GM23338 (cell line): Measurements from ENCODE around the gene FBXO31. TPM values are rescaled to one million over a fixed set of nuclear protein-coding genes. Genes with fewer than 3 reads are reported as not detected.

Experiments
- ATAC-seq: fragments of 200-7000 bp; cut with Tn5 transposase; 3 replicates; pipeline ENCODE4 v1.9.1; 2020
- DNase-seq: peaks from one replicate; pipeline ENCODE4 v3.0.0-alpha.2; 2015; ENCODE audit warnings: low spot score
- H2AFZ ChIP-seq: fragments of 200-600 bp; sonication (generic); 2 replicates; pipeline ENCODE4 v1.8.0; 2016; ENCODE audit warnings: antibody characterized with exemption, mild to moderate bottlenecking, moderate library complexity
- H3F3A ChIP-seq: fragments of 200-600 bp; sonication (generic); replicated peaks from 2 replicates; pipeline ENCODE4 v1.8.0; 2017; ENCODE audit warnings: antibody characterized with exemption, mixed run types, low read depth
- H3K27ac ChIP-seq: fragments of 200-600 bp; sonication (generic); 2 replicates; pipeline ENCODE4 v1.6.1; 2016; ENCODE audit warnings: low read depth
- H3K27me3 ChIP-seq: fragments of 200-600 bp; sonication (generic); 2 replicates; pipeline ENCODE4 v1.8.0; 2016; ENCODE audit warnings: mild to moderate bottlenecking, mixed run types, moderate library complexity; ENCODE audit not compliant: insufficient read depth
- H3K36me3 ChIP-seq: fragments of 200-600 bp; sonication (generic); 2 replicates; pipeline ENCODE4 v1.8.0; 2016; ENCODE audit warnings: mild to moderate bottlenecking; ENCODE audit not compliant: insufficient read depth
- H3K4me1 ChIP-seq: fragments of 200-600 bp; sonication (generic); 2 replicates; pipeline ENCODE4 v1.8.0; 2016; ENCODE audit warnings: mild to moderate bottlenecking, moderate library complexity; ENCODE audit not compliant: insufficient read depth
- H3K4me2 ChIP-seq: fragments of 200-600 bp; sonication (generic); 2 replicates; pipeline ENCODE4 v1.7.1; 2017; ENCODE audit warnings: mixed run types
- H3K4me3 ChIP-seq: fragments of 200-600 bp; sonication (generic); 2 replicates; pipeline ENCODE4 v1.6.1; 2016; ENCODE audit warnings: mixed run types
- H3K79me2 ChIP-seq: fragments of 200-600 bp; sonication (generic); replicated peaks from 2 replicates; pipeline ENCODE4 v1.8.0; 2017; ENCODE audit warnings: mild to moderate bottlenecking; ENCODE audit not compliant: insufficient read depth
- H3K9me2 ChIP-seq: fragments of 200-600 bp; sonication (generic); 2 replicates; pipeline ENCODE4 v1.8.0; 2017; ENCODE audit not compliant: insufficient read depth
- H4K20me1 ChIP-seq: fragments of 200-600 bp; sonication (generic); replicated peaks from 2 replicates; pipeline ENCODE4 v1.8.0; 2017; ENCODE audit warnings: mild to moderate bottlenecking; ENCODE audit not compliant: insufficient read depth
- H3K27ac Mint-ChIP-seq: 2 replicates; pipeline ENCODE4 v1.8.0; 2020; ENCODE audit warnings: inconsistent platforms, mild to moderate bottlenecking, moderate library complexity, mixed read lengths
- H3K27me3 Mint-ChIP-seq: 3 replicates; pipeline ENCODE4 v1.8.0; 2022; ENCODE audit warnings: low read depth, mild to moderate bottlenecking, moderate library complexity, mixed read lengths, inconsistent platforms; ENCODE audit not compliant: insufficient read depth, poor library complexity
- H3K36me3 Mint-ChIP-seq: 3 replicates; pipeline ENCODE4 v1.8.0; 2021; ENCODE audit warnings: low read depth, mild to moderate bottlenecking, inconsistent platforms, moderate library complexity, mixed read lengths
- H3K4me1 Mint-ChIP-seq: 3 replicates; pipeline ENCODE4 v1.8.0; 2020; ENCODE audit warnings: mild to moderate bottlenecking, inconsistent platforms, mixed read lengths
- H3K4me3 Mint-ChIP-seq: 3 replicates; pipeline ENCODE4 v1.8.0; 2021; ENCODE audit warnings: moderate library complexity, mild to moderate bottlenecking, inconsistent platforms, mixed read lengths
- H3K9me3 Mint-ChIP-seq: 3 replicates; pipeline ENCODE4 v1.8.0; 2020; ENCODE audit warnings: moderate library complexity, mild to moderate bottlenecking, inconsistent platforms, mixed read lengths
- CREB1 ChIP-seq: fragments of 250-450 bp; sonication (Bioruptor Pico); IDR thresholded peaks from 2 replicates; pipeline ENCODE4 v1.5.0; 2020; ENCODE audit warnings: low read depth, mild to moderate bottlenecking, moderate library complexity
- EZH2 ChIP-seq: fragments of 200-600 bp; sonication (generic); IDR thresholded peaks from one replicate; pipeline ENCODE4 v1.8.0; 2017; ENCODE audit warnings: antibody characterized with exemption, mild to moderate bottlenecking, low read depth; ENCODE audit not compliant: unreplicated experiment
- EZH2phosphoT487 ChIP-seq: fragments of 200-600 bp; sonication (generic); IDR thresholded peaks from one replicate; pipeline ENCODE4 v1.8.1; 2018; ENCODE audit warnings: antibody characterized with exemption; ENCODE audit not compliant: unreplicated experiment
- JUNB ChIP-seq: IDR thresholded peaks from one replicate; pipeline ENCODE4 v1.6.1; 2016; ENCODE audit warnings: antibody characterized with exemption; ENCODE audit not compliant: unreplicated experiment
- NANOG ChIP-seq: IDR thresholded peaks from 2 replicates; pipeline ENCODE4 v1.6.1; 2016; ENCODE audit warnings: antibody characterized with exemption, borderline replicate concordance
- POLR2AphosphoS5 ChIP-seq: IDR thresholded peaks from 2 replicates; pipeline ENCODE4 v1.6.1; 2016; ENCODE audit warnings: antibody characterized with exemption, low read depth
- STAT1 ChIP-seq: IDR thresholded peaks from one replicate; pipeline ENCODE4 v1.6.1; 2016; ENCODE audit warnings: antibody characterized with exemption; ENCODE audit not compliant: unreplicated experiment
- ZNF114 ChIP-seq: fragments of 250-450 bp; sonication (Bioruptor Pico); IDR thresholded peaks from 2 replicates; pipeline ENCODE4 v1.5.0; 2020; ENCODE audit warnings: mild to moderate bottlenecking, moderate library complexity
- ZNF331 ChIP-seq: fragments of 250-450 bp; sonication (Bioruptor Pico); IDR thresholded peaks from 2 replicates; pipeline ENCODE4 v1.5.0; 2020; ENCODE audit warnings: low read depth, mild to moderate bottlenecking, moderate library complexity
- ZNF462 ChIP-seq: fragments of 250-450 bp; sonication (Bioruptor Pico); IDR thresholded peaks from 2 replicates; pipeline ENCODE4 v1.5.0; 2020; ENCODE audit warnings: mild to moderate bottlenecking, moderate library complexity
- polyA plus RNA-seq: library from polyadenylated mRNA; unstranded; fragments of >200 nt; fragmentation: Nextera tagmentation; extraction: Ambion mirVana; gene quantifications from 2 replicates; pipeline ENCODE4 v1.2.1, GENCODE V29; 2016
- total RNA-seq: library from RNA; depleted of rRNA; stranded (reverse); fragments of >200 nt; shearing (Covaris generic); gene quantifications from 2 replicates; pipeline ENCODE4 v1.2.3, GENCODE V29; 2014
- TF ChIP-seq, protein P1 (sequence below), 2 experiments: fragments of 200-600 bp in 1 of 2; sonication (generic) in 1 of 2; conservative IDR thresholded peaks; 2 replicates each; pipeline versions ENCODE4 v1.5.1 to v1.6.1; 2016 to 2017; ENCODE audit warnings: antibody characterized with exemption in 2 of 2, low read depth in 2 of 2, mild to moderate bottlenecking in 2 of 2, moderate library complexity in 1 of 2
- TF ChIP-seq, protein P2 (sequence below): IDR thresholded peaks from one replicate; pipeline ENCODE4 v1.6.1; 2018; ENCODE audit warnings: antibody characterized with exemption; ENCODE audit not compliant: unreplicated experiment
- TF ChIP-seq, protein P3 (sequence below): IDR thresholded peaks from 2 replicates; pipeline ENCODE4 v1.6.1; 2016; ENCODE audit warnings: antibody characterized with exemption

FBXO31 gene
- total and polyA plus RNA-seq, 2 experiments from 2014 or later = 7.0 to 23.8 TPM

GRCh38 chr16:87423429-87423828 lies 39.9 kb upstream of the FBXO31 start:
- Histone ChIP-seq H3K36me3 (peaks cover 3% of the 10 kb centered on the region; the same call in 1 of the 2 replicates), H3K9me2 (no peaks in the 10 kb centered on the region), H3K4me1 (peaks cover 20% of the 10 kb centered on the region), H3F3A (no peaks in the 10 kb centered on the region), H2AFZ (no peak overlapping the region), H3K4me3 (no peak overlapping the region), H3K27me3 (no peaks in the 10 kb centered on the region), H3K27ac (no peak overlapping the region), H3K4me2 (no peak overlapping the region), H3K79me2 (0 out of 2 replicates have a peak, but pooled peaks cover 2% of the 10 kb centered on the region), H4K20me1 (peaks cover 7% of the 10 kb centered on the region)
- peaks cover 12% of the 10 kb centered on the region for H3K27me3 Mint-ChIP-seq
- H3K4me3 Mint-ChIP-seq = no peak overlapping the region
- ATAC-seq (no peak), DNase-seq (no peak)
- peaks cover 41% of the 10 kb centered on the region for H3K4me1 Mint-ChIP-seq
- no peaks in the 10 kb centered on the region; the same call in 2 of the 3 replicates for H3K9me3 Mint-ChIP-seq
- TF ChIP-seq CREB1 (CRISPR knock-in tag) (no peak), POLR2AphosphoS5 (no peak), ZNF114 (CRISPR knock-in tag) (no peak), EZH2phosphoT487 (no peak), JUNB (no peak), EZH2 (no peak), ZNF331 (CRISPR knock-in tag) (no peak), STAT1 (no peak), ZNF462 (CRISPR knock-in tag) (no peak), NANOG (no peak)
- TF ChIP-seq, protein P1, sequence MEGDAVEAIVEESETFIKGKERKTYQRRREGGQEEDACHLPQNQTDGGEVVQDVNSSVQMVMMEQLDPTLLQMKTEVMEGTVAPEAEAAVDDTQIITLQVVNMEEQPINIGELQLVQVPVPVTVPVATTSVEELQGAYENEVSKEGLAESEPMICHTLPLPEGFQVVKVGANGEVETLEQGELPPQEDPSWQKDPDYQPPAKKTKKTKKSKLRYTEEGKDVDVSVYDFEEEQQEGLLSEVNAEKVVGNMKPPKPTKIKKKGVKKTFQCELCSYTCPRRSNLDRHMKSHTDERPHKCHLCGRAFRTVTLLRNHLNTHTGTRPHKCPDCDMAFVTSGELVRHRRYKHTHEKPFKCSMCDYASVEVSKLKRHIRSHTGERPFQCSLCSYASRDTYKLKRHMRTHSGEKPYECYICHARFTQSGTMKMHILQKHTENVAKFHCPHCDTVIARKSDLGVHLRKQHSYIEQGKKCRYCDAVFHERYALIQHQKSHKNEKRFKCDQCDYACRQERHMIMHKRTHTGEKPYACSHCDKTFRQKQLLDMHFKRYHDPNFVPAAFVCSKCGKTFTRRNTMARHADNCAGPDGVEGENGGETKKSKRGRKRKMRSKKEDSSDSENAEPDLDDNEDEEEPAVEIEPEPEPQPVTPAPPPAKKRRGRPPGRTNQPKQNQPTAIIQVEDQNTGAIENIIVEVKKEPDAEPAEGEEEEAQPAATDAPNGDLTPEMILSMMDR (conservative IDR thresholded peaks at IDR 0.05; ENCODE audit: low read depth in 2 of 2) = no peak
- TF ChIP-seq, protein P2, sequence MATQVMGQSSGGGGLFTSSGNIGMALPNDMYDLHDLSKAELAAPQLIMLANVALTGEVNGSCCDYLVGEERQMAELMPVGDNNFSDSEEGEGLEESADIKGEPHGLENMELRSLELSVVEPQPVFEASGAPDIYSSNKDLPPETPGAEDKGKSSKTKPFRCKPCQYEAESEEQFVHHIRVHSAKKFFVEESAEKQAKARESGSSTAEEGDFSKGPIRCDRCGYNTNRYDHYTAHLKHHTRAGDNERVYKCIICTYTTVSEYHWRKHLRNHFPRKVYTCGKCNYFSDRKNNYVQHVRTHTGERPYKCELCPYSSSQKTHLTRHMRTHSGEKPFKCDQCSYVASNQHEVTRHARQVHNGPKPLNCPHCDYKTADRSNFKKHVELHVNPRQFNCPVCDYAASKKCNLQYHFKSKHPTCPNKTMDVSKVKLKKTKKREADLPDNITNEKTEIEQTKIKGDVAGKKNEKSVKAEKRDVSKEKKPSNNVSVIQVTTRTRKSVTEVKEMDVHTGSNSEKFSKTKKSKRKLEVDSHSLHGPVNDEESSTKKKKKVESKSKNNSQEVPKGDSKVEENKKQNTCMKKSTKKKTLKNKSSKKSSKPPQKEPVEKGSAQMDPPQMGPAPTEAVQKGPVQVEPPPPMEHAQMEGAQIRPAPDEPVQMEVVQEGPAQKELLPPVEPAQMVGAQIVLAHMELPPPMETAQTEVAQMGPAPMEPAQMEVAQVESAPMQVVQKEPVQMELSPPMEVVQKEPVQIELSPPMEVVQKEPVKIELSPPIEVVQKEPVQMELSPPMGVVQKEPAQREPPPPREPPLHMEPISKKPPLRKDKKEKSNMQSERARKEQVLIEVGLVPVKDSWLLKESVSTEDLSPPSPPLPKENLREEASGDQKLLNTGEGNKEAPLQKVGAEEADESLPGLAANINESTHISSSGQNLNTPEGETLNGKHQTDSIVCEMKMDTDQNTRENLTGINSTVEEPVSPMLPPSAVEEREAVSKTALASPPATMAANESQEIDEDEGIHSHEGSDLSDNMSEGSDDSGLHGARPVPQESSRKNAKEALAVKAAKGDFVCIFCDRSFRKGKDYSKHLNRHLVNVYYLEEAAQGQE = no peak
- TF ChIP-seq, protein P3, sequence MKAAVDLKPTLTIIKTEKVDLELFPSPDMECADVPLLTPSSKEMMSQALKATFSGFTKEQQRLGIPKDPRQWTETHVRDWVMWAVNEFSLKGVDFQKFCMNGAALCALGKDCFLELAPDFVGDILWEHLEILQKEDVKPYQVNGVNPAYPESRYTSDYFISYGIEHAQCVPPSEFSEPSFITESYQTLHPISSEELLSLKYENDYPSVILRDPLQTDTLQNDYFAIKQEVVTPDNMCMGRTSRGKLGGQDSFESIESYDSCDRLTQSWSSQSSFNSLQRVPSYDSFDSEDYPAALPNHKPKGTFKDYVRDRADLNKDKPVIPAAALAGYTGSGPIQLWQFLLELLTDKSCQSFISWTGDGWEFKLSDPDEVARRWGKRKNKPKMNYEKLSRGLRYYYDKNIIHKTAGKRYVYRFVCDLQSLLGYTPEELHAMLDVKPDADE = no peak
- H3K36me3 Mint-ChIP-seq = peaks cover 42% of the 10 kb centered on the region
- H3K27ac Mint-ChIP-seq = no peak overlapping the region
